Lower leg skin (tissue), 3 donors: ENCODE measurements around the gene GLOD5.

ENCODE experiments used
- POLR2A ChIP-seq, 2 donors: fragments of 450-650 bp; IDR thresholded peaks; one replicate each; pipeline ENCODE4 v1.6.1; 2016 to 2017; ENCODE audit warnings: antibody characterized with exemption in 2 of 2, mild to moderate bottlenecking in 1 of 2, moderate library complexity in 1 of 2
- TF ChIP-seq, protein P1 (sequence below), 3 donors: fragments of 450-650 bp; IDR thresholded peaks; one replicate each; pipeline ENCODE4 v1.5.1; 2016; ENCODE audit warnings: antibody characterized with exemption in 3 of 3, mild to moderate bottlenecking in 3 of 3, moderate library complexity in 2 of 3

GRCh38 chrX:48784726-48785125 is 23.2 kb downstream of the GLOD5 start:
- TF ChIP-seq, protein P1, sequence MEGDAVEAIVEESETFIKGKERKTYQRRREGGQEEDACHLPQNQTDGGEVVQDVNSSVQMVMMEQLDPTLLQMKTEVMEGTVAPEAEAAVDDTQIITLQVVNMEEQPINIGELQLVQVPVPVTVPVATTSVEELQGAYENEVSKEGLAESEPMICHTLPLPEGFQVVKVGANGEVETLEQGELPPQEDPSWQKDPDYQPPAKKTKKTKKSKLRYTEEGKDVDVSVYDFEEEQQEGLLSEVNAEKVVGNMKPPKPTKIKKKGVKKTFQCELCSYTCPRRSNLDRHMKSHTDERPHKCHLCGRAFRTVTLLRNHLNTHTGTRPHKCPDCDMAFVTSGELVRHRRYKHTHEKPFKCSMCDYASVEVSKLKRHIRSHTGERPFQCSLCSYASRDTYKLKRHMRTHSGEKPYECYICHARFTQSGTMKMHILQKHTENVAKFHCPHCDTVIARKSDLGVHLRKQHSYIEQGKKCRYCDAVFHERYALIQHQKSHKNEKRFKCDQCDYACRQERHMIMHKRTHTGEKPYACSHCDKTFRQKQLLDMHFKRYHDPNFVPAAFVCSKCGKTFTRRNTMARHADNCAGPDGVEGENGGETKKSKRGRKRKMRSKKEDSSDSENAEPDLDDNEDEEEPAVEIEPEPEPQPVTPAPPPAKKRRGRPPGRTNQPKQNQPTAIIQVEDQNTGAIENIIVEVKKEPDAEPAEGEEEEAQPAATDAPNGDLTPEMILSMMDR (IDR thresholded peaks at IDR 0.05) = no peak
- no peak for TF ChIP-seq POLR2A (IDR thresholded peaks at IDR 0.05)
